ENCODE results near the gene TNRC18.
A peak's percentile ranks its signal among the peaks of the same experiment; 100 is the strongest.
"Not testable (repeated sequence)": the region's sequence is repeated elsewhere in the genome, so short reads cannot be mapped to it uniquely, and the experiment has no call there.

TNRC18 gene

DNA sequence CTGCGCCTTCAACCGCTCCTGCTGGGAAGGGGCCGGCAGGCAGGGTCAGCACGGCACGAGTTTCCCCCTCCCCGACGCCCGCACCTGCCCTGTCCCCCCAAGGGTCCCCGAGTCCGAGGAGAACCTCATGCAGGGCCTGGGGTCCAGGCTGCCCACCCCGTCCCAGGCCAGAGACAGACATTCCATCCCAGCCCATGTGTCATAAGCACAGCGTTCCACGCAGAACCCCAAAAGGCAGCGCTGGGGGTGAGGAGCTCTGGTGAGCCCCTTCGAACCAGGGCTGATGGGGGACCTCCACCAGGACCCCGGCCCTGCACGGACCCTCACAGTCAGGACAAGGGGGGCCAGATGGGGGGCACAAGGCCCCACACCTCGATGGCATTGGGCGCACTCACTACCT is 49.2 kb downstream of the TNRC18 start:
- no peak for DNase-seq

DNA sequence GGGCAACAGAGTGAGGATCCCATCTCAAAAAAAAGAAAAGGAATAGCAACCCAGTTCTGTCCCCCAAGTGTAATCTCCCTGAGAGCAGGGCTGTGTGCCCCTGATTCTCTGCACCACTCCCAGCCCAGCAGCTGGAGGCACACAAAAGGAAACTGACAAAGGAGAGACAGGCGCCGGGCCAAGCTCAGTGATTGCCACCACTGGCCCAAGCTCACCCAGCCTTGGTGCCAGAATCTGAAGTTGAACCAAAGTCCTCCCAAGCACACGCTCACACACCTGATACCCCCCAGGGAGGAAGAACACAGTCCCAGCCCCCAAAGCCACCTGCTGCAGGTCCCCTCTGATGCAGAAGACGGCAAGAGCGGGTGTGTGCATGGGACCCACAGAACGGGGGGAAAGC is 50.3 kb downstream of the TNRC18 start:
- DNase-seq = no peak

DNA sequence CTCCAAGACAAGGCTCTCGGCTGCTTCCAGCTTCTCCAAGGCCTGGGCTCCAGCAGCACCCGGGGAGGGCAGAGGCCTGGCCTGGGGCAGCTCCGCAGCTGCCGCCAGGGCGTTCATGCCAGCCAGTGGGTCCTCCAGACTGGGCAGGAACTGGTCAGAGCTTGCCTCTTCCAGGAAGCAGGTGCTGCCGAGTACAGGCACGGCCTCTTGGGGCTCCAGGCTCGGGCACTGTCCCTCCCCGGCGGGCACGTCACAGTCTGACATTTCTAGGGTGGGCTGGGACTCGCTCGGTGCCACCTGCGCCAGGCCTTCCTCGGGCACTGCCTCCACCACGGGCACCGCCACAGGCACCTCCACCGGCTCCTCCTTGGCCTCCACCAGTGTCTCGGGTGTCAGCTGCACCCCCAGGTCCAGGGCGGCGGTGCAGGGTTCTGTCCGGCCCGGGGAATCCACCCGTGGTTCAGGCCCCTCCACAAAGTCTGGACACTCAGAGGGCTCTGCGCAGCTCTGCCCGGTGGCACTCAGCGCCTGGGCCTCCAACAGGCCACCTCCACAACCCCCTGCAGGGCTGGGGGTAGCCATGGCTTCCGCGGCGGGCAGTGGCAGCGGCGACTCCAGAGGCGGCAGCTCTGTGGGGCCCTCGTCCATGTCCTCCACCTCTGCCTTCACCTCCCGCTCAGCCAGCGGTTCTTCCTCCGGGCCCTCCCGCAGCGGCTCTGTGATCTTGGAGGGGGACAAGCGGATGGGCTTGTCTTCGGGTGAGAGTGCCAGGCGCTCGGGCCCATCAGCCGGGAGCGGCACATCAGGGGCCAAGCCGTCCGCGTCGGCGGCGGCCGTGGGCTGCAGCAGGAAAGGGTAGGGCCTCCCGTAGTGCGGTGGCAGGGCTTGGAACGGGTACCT is 52.9 kb downstream of the TNRC18 start:
- no peak for DNase-seq

DNA sequence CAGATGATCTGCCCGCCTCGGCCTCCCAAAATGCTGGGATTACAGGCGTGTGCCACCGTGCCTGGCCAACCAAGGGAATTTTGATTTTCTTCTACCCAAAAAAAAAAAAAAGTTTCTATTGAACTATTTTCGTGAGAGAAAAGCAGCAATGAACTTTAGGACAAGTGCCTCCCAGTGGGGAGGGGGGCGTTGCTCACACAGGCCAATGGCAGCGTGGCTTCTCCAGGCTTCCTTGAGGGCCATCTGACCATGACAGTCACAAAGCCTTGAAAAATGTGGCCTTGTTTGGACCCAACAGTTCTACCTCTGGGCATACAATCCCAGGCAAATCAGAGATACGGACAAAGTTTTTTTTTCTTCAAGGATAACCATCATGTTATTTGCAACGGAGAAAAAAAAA is 56.0 kb downstream of the TNRC18 start:
- DNase-seq = no peak

DNA sequence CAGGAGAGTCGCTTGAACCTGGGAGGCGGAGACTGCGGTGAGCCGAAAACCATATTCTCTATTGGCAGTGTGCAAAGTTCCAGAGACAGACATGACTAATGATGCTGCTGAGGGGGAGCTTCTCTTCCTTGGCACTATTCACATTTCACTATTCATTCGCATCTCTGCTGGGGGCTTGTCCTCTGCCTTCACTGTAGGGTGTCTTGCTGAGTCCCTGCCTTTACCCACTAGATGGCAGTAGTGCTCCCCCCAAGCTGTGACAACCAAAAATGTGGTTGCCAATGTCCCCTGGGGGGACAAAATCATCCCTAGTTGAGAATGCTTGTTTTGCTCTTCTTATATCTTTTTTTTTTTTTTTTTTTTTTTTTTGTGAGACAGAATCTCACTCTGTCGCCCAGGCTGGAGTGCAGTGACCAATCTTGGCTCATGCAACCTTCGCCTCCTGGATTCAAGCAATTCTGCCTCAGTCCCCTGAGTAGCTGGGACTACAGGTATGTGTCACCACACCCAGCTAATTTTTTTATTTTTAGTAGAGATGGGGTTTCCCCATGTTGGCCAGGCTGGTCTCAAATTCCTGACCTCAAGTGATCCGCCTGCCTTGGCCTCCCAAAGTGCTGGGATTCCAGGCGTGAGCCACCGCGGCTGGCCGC is 57.5 kb downstream of the TNRC18 start:
- DNase-seq = peak; percentile 58

DNA sequence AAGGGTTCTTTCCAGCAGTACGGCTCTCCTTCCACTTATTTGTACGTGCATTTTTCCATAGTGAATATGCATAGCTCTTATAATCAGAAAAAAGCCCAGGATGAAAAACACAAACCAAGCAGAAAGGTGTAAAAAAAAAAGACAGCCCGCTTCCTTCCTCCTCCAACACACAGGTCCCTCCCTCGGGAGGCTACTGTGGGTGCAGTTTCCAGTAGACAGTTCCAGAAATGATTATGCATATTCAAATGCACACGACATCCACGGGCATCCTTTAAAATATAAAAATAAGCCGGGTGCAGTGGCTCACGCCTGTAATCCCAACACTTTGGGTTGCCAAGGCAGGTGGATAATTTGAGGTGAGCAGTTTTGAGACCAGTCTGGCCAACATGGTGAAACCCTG is 59.9 kb downstream of the TNRC18 start:
- no peak for DNase-seq

DNA sequence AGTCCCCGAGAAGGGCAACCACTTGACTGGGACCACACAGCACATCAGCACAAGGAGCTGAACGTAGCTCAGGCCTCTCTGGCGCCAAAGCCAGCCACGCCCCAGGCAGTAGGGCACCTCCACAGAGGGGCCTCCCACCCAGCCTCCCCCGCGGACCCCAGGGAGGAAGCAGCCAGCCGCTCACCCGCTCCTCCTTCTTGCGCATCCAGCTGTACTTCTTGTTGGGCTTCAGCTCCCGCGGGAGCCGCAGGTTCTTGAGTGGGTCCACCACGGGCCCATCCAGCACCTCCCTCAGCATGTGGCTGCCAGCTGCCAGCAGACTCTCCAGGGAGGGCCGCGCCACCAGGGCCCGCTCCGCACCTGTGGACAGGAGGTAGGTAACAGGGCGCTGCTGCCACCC is 61.2 kb downstream of the TNRC18 start:
- no peak for DNase-seq

DNA sequence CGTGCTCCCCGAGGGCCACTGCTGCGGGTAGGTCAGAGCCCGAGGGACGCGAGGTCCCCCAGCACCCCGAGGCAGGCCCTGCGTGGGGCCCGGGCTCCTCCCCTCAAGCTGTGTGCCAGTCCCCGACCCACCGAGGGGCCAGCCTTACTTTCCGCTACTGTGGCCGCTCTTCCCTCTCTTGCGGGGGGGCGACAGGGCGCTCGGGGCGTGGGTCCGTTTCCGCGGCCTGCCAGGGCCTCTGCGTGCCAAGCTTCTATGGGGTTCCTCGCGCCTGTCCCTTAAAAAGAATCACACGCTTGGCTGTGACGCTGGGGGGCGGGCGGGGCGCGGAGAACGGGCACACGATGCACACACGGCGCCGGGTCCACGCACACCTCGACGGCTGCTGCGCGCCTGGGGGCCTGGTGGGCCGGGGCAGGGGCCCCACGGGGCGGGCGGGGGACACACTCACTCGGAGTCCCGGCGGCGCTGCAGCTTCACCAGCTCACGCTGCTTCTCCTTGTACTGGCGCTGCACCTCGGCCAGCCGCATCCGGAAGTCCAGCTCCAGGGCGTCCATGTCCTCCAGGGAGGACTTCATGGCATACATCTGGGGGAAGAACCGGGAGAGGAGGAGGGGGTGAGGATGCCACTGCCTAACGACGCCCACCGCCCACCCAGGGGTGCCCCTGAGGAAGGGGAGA is 62.0 kb downstream of the TNRC18 start:
- DNase-seq = no peak

DNA sequence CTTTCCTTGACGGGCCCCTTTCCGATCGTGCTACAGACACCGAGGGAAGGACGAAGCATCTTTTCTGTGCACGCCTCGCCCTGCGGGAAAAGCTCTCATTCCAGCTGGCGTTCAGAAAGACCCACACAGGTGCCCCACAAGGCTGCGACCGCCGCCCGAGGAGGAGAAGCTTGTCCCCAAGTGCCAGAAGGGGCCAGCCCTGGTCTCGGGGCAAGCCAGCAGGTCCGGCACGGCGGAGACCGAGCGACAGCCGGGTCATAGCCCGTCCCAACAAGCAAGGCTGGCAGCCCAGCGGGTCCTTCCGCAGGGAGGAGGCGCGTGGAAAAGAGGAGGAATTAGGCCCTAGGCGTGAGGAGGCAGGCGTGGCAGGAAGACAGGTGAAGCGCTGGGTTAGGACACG is 62.7 kb downstream of the TNRC18 start:
- DNase-seq = no peak

DNA sequence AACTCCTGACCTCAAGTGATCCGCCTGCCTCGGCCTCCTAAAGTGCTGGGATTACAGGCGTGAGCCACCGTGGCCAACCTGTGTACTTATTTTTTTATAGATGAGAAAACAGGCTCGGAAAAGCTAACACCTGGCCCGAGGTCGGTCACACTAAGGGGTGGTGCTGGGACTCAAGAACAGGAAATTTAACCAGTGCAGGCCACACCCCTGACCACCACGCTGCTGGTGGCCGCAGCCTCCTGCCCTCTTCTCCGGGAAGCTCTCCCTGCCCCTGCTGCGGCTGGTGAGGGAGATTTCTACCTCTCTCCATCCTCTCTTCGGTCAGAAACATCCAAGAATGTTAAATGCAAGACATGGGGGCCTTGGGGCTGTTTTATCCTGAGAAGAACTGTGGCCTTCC is 63.2 kb downstream of the TNRC18 start:
- DNase-seq = no peak

DNA sequence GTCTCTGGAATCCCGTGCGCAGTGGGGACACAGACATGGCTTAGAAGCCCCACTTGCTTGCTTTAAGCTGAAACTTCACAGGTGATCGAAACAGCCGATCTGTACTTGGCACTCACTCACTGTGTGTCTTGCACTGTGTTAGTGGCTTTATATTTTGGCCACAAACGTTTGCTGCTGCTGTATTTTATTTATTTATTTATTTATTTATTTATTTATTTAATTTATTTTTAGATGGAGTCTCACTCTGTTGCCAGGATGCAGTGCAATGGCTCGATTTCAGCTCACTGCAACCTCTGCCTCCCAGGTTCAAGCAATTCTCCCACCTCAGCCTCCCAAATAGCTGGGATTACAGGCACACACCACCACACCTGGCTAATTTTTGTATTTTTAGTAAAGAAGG is 63.6 kb downstream of the TNRC18 start:
- DNase-seq = not testable (repeated sequence)

DNA sequence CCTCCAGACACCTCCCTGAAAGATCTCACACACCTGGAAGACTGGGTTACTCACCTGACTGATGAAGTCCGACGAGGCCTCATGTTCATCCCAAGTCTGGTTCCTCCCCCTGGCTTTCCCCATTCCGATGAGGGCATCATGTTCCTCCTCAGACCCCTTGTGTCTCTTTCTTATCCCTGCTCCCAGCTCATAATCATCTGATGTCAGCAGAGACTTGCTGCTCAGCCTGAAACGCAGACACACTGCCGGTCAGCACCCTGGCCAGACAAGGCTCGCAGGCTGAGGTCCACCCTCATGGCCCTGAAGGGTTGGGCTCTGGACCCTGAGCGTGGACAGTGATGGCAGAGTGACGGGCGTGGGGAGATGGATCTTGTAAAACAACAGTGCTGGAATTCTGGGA is 64.3 kb downstream of the TNRC18 start:
- no peak for DNase-seq

DNA sequence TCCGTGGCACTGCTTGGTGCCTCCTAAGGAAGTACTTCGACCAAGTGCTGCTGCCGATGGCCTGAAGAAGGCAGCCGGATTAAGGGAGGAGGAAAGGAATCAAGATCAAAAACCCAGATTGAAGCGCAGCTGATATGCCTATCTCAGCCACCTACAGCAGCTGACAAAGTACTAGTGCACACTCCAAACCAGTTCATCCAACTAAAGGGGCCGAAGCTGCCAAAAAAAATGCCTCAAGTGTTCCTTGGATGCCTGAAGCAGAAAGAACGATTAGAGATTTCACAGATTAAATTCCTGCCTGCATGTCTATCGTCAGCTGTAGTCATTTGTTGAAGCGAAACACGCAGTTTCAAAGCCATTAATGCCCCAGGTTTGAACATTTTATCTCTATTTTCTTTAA is 65.7 kb downstream of the TNRC18 start:
- DNase-seq = no peak

DNA sequence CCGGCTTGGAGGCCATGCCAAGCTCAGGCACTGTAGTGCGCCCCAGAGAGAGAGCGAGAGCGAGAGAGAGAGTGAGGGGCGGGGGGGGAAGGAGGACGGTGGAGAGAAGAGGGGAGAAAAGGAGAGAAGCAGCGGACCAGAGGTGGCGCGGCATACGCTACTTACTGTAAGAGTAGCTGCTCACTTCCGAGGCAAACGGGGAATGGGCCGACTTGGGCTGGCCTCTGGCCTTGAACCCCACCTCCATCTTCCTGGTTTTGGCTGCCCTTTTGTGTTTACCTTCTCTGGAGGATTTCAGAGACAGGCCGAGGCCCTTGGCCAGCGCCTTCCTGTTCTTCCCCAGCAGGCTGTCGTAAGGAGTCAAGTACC is 66.9 kb downstream of the TNRC18 start:
- DNase-seq = no peak

DNA sequence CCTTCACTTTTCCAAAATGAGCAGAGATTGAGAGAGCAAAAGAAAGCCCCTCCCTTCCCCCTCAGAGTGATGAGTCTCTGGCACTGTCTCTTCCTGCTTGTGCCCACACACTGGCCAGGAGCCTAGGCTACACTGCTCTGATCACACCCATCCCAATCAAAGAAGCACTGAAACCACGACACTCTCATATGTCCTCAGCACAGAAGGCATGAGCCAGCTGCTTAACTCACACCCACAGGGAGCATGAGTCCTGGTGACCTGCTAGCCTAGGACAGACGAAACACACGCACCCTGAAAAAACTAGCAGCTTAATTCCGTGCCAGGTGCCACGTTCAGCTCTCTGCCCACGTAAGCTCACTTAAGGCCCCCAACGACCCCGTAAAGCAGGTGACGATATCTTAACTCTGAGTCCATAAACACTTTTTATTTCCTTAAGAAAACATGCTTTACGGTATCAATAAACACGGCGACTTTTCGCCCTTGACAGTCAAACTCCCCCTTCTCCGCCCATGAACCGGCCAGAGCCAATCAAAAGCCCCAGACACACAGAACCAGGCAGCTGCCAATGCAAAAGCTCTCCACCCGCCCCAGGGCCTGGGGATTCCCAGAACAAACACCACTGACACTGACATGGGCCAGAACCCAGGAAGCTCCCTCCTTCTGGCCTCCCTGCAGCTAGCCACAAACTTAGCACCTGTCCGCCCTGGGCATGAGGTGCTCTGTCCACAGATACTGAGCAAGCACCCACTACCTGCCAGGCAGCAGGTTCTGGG is 69.0 kb downstream of the TNRC18 start:
- DNase-seq = peak; percentile 80

DNA sequence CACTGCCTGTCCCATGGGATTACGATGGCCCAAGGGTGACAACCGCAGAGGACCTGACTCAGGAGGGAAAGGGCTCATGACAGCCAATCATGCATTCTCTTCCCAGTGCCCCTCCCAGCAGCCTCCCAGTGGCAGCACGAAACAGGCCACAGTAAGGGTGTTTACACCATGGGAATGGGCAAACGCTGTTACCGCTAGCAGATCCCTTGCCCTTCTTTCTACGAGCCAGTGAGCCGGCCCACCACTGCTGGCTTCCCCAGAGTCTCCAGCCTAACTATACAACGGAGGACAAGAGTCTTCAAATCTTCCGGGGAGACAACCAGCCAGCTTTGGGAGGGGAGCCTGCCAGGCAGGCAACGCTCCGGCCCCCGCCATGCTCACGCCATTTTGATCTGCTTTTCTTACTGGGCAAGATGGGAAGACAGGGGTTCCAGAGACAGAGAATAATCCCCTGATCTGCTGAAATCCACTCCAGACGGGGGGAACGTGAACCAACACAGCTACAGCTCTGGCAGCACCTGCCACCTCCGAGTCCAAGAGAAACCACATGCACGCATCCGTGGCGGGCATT is 71.1 kb downstream of the TNRC18 start:
- DNase-seq = no peak

DNA sequence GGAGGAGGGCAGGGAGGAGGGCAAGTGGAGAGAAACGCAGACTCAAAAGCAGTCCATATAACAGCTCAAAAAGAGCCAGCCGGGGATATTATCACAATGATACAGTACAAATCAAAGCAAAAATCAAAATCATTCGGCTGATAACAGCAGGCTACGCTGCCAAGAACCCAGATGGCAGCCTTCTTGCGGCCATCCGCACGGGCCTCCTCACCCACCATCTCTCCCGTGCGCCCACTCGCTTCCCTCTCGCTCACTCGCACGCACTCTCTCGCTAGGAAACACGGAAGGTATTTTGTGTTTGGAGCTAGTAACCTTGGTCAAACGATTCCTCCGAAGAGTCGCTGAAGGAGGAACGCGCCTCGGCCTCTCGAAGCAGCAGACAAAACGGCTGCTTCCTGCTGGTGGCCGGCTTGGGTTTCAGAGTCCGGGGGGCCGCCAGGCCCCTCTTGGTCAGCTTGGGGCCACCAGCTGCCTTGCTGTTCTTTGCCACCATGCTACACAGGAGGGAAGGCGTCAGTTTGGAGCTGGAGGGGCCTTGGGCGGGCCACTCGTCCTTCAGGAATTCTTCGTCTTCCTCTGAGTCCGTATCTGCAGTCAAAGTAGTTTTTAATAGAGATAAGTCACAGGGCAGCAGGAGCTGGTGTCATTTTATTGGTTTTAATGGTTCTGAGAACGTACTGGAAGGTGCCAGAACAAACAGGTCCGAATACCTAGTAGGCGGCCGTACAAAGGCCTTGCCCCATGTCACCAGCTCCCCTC is 71.9 kb downstream of the TNRC18 start:
- no peak for DNase-seq

DNA sequence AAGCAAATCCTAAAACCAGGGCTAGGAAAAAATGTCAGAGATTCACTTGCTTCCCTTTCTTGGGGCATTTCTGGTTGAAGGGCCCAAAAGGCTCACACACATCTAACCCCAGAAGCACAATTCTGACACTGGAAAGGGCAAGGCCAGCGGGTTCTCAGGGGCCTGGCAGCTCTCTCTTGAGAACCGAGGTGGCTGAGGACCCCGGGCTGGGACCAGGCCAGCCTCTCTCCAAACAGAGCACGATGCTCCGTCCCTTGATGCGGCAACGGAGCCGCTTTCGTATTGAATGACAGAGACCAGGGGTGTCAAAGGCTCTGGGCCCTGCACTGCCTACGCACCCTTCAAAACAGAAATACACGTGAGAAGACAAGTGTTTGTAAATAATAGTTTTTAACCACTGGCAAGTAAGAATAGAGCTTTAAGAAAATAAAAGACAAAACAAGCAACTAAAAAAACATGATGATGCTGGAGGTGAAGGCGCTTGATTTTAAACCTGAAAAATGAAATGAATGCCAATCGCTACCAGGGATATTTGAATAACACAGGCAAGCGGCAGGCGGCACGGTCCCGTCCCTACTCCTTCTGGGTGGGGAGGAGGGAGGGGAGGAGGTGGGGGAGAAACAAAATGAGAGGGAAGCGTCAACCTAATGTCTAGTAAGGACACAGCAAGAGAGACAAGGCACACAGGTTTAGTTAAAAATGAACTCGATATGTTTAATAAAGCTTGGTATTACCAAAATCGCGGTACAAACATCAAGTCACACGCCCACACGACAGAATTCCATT is 72.8 kb downstream of the TNRC18 start:
- DNase-seq = no peak

DNA sequence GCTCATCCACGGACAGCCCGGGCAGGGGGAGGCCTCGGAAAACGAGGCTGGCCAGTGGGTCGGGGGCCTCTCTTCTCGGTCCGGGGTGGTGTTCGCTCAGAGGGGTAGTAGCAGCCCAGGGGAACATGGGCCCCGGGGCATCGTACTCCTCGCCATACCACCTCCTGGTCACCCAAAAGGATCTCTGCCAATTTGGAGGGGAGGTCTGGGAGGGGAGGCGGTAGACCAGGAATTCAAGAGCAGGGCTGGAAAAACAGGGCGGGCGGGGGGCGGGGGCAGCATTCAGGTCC is 73.5 kb downstream of the TNRC18 start:
- DNase-seq = no peak

DNA sequence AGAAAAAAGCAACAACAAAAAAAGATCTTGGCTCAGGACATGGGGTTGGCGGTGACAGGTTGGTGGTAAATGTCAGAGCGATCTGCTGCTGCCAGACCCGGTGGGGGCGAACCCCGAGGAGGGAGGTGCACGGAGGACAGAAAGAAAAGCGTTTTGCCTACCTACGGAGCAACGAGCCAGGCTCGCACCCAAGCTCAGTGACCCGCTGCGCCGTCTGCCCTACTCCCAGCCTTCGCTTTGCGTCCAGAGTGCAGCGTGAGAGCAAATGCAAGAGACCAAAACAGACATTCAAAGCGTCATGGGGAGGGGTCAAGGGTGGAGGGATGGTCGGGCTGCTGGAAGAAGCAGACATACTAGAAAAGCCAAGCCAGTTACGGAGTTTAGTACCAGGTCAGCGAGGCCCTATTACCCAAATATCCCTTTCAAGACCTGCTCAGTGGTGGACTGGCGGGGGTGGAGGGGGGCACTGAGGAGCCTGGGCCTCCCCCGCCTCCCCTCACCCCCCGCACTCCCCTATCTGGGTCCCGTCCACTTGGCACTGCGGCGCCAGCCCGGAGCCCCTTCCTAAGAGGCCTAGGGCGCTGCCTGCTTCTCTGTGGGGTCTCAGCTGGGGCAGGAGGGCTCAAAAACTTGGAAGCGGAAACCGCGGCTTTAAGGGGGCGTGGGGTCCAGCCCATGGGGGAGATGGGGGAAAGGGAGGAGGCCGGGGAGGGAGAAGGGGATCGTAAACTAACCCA is 74.0 kb downstream of the TNRC18 start:
- DNase-seq = no peak

DNA sequence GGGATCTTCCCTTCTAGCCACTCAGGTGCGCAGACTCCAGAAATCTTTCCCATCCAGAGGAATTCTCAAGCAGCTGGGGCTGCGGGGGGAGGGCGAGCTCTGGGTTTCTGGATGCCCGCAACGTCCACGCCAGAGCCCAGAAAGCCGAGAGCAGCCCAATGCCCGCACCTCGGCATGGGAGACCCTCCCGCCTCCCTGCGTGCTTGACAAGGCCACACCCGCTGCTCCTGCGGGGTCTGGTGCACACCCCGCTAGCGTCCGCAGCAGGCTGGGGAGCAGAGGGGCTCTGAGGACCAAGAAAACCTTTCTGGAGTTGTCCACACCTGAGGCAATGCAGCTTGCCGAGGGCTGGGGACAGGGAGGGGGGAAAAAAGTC is 74.6 kb downstream of the TNRC18 start:
- DNase-seq = no peak
